Measurements from ENCODE around the gene WWOX. TPM values are rescaled to one million over a fixed set of nuclear protein-coding genes. Genes with fewer than 3 reads are reported as not detected.

The WWOX gene
- total RNA-seq, 1 experiment from 2014 or later, result 28.3 TPM

- Histone ChIP-seq H3K4me3 (ENCODE audit: low read length) (no peak overlapping the region), H3K9me2 (replicated peaks; ENCODE audit: low read length) (no peaks in the 10 kb centered on the region), H3K36me3 (ENCODE audit: low read depth, low read length) (no peaks in the 10 kb centered on the region), H3K4me1 (ENCODE audit: insufficient read depth, low read length) (no peaks in the 10 kb centered on the region), H3F3A (ENCODE audit: low read length, unreplicated experiment) (no peaks in the 10 kb centered on the region), H2AFZ (ENCODE audit: low read length) (no peak overlapping the region), H3K9me3 (ENCODE audit: low read length) (no peaks in the 10 kb centered on the region), H4K20me1 (ENCODE audit: low read length) (no peaks in the 10 kb centered on the region), H3K79me2 (ENCODE audit: low read length) (no peaks in the 10 kb centered on the region), H3K9ac (ENCODE audit: low read length) (no peak overlapping the region), H3K4me2 (ENCODE audit: low read length) (no peak overlapping the region), H3K27me3 (ENCODE audit: low read length) (no peaks in the 10 kb centered on the region), H3K27ac (ENCODE audit: low read length) (no peak overlapping the region)
- no peak for TF ChIP-seq CTCF (conservative IDR thresholded peaks at IDR 0.05; ENCODE audit: low read depth, low read length)
- TF ChIP-seq EZH2phosphoT487 (IDR thresholded peaks at IDR 0.05; ENCODE audit: borderline replicate concordance, low read length), result no peak
- TF ChIP-seq EZH2 (IDR thresholded peaks at IDR 0.05; ENCODE audit: low read length, unreplicated experiment), result no peak
- ATAC-seq, result no peak
- ChIA-PET POLR2A (ENCODE audit: unreplicated experiment) (no interaction called here), CTCF (no interaction called here)
- BruUV-seq (replicated peaks), result no TSS peak
- DNase-seq, result no peak
- intact Hi-C loops (cut with micrococcal nuclease), result no loop called here
Measured at GRCh38 chr16:78395035-78395434, 295.6 kb downstream of the WWOX start.

- H3F3A ChIP-seq (ENCODE audit: low read length, unreplicated experiment), result no peaks in the 10 kb centered on the region
- no TSS peak for BruUV-seq (replicated peaks)
- DNase-seq (peak; percentile 22), ATAC-seq (no peak)
- H3K4me3 ChIP-seq (ENCODE audit: low read length), result no peak overlapping the region
- CTCF ChIA-PET, result no interaction called here
- intact Hi-C loops (cut with micrococcal nuclease), result no loop called here
- TF ChIP-seq CTCF (conservative IDR thresholded peaks at IDR 0.05; ENCODE audit: low read depth, low read length) (peak; percentile 39; the same call in 1 of the 2 replicates), EZH2 (IDR thresholded peaks at IDR 0.05; ENCODE audit: low read length, unreplicated experiment) (no peak), EZH2phosphoT487 (IDR thresholded peaks at IDR 0.05; ENCODE audit: borderline replicate concordance, low read length) (no peak)
- H2AFZ ChIP-seq (ENCODE audit: low read length), result no peak overlapping the region
- H3K9me2 ChIP-seq (replicated peaks; ENCODE audit: low read length), result no peaks in the 10 kb centered on the region
- POLR2A ChIA-PET (ENCODE audit: unreplicated experiment), result no interaction called here
- no peaks in the 10 kb centered on the region for H4K20me1 ChIP-seq (ENCODE audit: low read length)
- no peaks in the 10 kb centered on the region for H3K36me3 ChIP-seq (ENCODE audit: low read depth, low read length)
- H3K27ac ChIP-seq (ENCODE audit: low read length), result no peak overlapping the region
- H3K9me3 ChIP-seq (ENCODE audit: low read length), result no peaks in the 10 kb centered on the region
- no peaks in the 10 kb centered on the region for H3K27me3 ChIP-seq (ENCODE audit: low read length)
- no peaks in the 10 kb centered on the region for H3K79me2 ChIP-seq (ENCODE audit: low read length)
- no peaks in the 10 kb centered on the region for H3K4me1 ChIP-seq (ENCODE audit: insufficient read depth, low read length)
- no peak overlapping the region for H3K4me2 ChIP-seq (ENCODE audit: low read length)
- H3K9ac ChIP-seq (ENCODE audit: low read length), result no peak overlapping the region
Measured at GRCh38 chr16:78396046-78396445, 296.6 kb downstream of the WWOX start.

- no peaks in the 10 kb centered on the region for H3K4me1 ChIP-seq (ENCODE audit: insufficient read depth, low read length)
- no peaks in the 10 kb centered on the region for H3F3A ChIP-seq (ENCODE audit: low read length, unreplicated experiment)
- ATAC-seq (no peak), DNase-seq (no peak)
- intact Hi-C loops (cut with micrococcal nuclease), result no loop called here
- no peak overlapping the region for H3K4me3 ChIP-seq (ENCODE audit: low read length)
- no peaks in the 10 kb centered on the region for H3K27me3 ChIP-seq (ENCODE audit: low read length)
- H4K20me1 ChIP-seq (ENCODE audit: low read length), result no peaks in the 10 kb centered on the region
- H3K9me2 ChIP-seq (replicated peaks; ENCODE audit: low read length), result no peaks in the 10 kb centered on the region
- no peaks in the 10 kb centered on the region for H3K9me3 ChIP-seq (ENCODE audit: low read length)
- no TSS peak for BruUV-seq (replicated peaks)
- H3K4me2 ChIP-seq (ENCODE audit: low read length), result no peak overlapping the region
- H3K9ac ChIP-seq (ENCODE audit: low read length), result no peak overlapping the region
- no peaks in the 10 kb centered on the region for H3K79me2 ChIP-seq (ENCODE audit: low read length)
- ChIA-PET CTCF (no interaction called here), POLR2A (ENCODE audit: unreplicated experiment) (no interaction called here)
- no peak overlapping the region for H3K27ac ChIP-seq (ENCODE audit: low read length)
- TF ChIP-seq CTCF (conservative IDR thresholded peaks at IDR 0.05; ENCODE audit: low read depth, low read length) (no peak), EZH2 (IDR thresholded peaks at IDR 0.05; ENCODE audit: low read length, unreplicated experiment) (no peak), EZH2phosphoT487 (IDR thresholded peaks at IDR 0.05; ENCODE audit: borderline replicate concordance, low read length) (no peak)
- H3K36me3 ChIP-seq (ENCODE audit: low read depth, low read length), result no peaks in the 10 kb centered on the region
- no peak overlapping the region for H2AFZ ChIP-seq (ENCODE audit: low read length)
Measured at GRCh38 chr16:78396673-78397072, 297.2 kb downstream of the WWOX start.
